22Rv1 (cell line): Measurements from ENCODE around the gene RBMX.
A peak's percentile ranks its signal among the peaks of the same experiment; 100 is the strongest.
"Not testable (repeated sequence)": the region's sequence is repeated elsewhere in the genome, so short reads cannot be mapped to it uniquely, and the experiment has no call there.

Source experiments
- H3K27ac ChIP-seq: fragments of 450-650 bp; 2 replicates; pipeline ENCODE4 v1.5.1; 2017
- CTCF ChIP-seq: fragments of 450-650 bp; IDR thresholded peaks from 2 replicates; pipeline ENCODE4 v1.5.1; 2017; ENCODE audit warnings: mild to moderate bottlenecking
- ZFX ChIP-seq: fragments of 450-650 bp; IDR thresholded peaks from 2 replicates; pipeline ENCODE4 v1.6.1; 2017; ENCODE audit warnings: antibody characterized with exemption, borderline replicate concordance

RBMX gene

GRCh38 chrX:136909119-136909705, 28.7 kb upstream of the RBMX start:
- no peak for TF ChIP-seq ZFX
- no peak for TF ChIP-seq CTCF
- peak overlapping the region; percentile 89 for H3K27ac ChIP-seq

GRCh38 chrX:136907621-136908020, 27.1 kb upstream of the RBMX start:
- TF ChIP-seq ZFX = no peak
- no peak for TF ChIP-seq CTCF
- H3K27ac ChIP-seq = no peak overlapping the region

GRCh38 chrX:136906921-136907510, 26.5 kb upstream of the RBMX start:
- TF ChIP-seq ZFX = no peak
- no peak for TF ChIP-seq CTCF

GRCh38 chrX:136904067-136904466, 23.5 kb upstream of the RBMX start:
- H3K27ac ChIP-seq = not testable (repeated sequence)

More at GRCh38 chrX:136906921-136907510, 26.5 kb upstream of the RBMX start:
- H3K27ac ChIP-seq = no peak overlapping the region

- H3K27ac ChIP-seq = not testable (repeated sequence)
Measured at GRCh38 chrX:136900071-136900470, 19.5 kb upstream of the RBMX start.

GRCh38 chrX:136899221-136899620, 18.7 kb upstream of the RBMX start:
- H3K27ac ChIP-seq = no peak overlapping the region
- TF ChIP-seq ZFX = no peak
- TF ChIP-seq CTCF = no peak

- H3K27ac ChIP-seq = not testable (repeated sequence)
Measured at GRCh38 chrX:136898752-136899151, 18.2 kb upstream of the RBMX start.

GRCh38 chrX:136896121-136896914, 15.8 kb upstream of the RBMX start:
- TF ChIP-seq CTCF (no peak), ZFX (no peak)
- H3K27ac ChIP-seq = no peak overlapping the region

- no peak overlapping the region for H3K27ac ChIP-seq
- TF ChIP-seq ZFX (no peak), CTCF (no peak)
Measured at GRCh38 chrX:136892412-136892811, 11.9 kb upstream of the RBMX start.

- H3K27ac ChIP-seq = not testable (repeated sequence)
Measured at GRCh38 chrX:136890596-136890995, 10.1 kb upstream of the RBMX start.
